ENCODE results near the gene USP8.

DNA sequence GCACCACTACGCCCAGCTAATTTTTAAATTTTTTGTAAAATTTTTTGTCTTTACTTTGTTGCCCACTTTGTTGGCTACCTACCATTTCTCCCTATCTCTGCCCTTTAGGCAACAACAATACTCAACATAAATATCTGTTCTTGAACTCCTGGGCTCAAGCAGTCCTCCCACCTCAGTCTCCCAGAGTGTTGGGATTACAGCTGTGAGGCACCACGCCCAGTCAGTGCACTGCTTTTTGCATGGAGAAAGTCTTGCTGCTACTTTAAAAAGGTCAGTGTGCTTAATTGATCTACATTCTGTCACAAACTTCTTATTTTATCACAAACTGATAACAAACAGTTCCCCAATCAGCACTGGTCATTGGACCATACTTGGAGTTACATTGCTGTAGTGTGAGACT lies 8.0 kb downstream of the USP8 start:
- no peak for TF ChIP-seq EP300 (IDR thresholded peaks at IDR 0.05)
- no peak for TF ChIP-seq CTCF (IDR thresholded peaks at IDR 0.05)
